Muscle of arm (tissue), 14 donors: ENCODE measurements around the gene HMGCLL1. TPM values are rescaled to one million over a fixed set of nuclear protein-coding genes. Genes with fewer than 3 reads are reported as not detected.
A peak's percentile ranks its signal among the peaks of the same experiment; 100 is the strongest.

ENCODE experiments used
- DNase-seq: peaks from one replicate; pipeline ENCODE4 v3.0.0-alpha.2; 2013
- long read RNA-seq, 11 donors: transcript quantifications; one replicate each; lab custom pipeline, GENCODE V29; 2026
- polyA plus RNA-seq, 12 donors: library from polyadenylated mRNA; unstranded; fragments of 120-200 nt; gene quantifications; one replicate each; pipeline ENCODE4 v1.2.1, GENCODE V29; 2013; ENCODE audit not compliant: insufficient read length in 12 of 12

HMGCLL1 gene
- 10 to 100 TPM in 1 of 12 donors, 1 to 10 TPM in 9, not detected in 2; 5.4 to 11.9 (median 6.8) TPM for polyA plus RNA-seq
- long read RNA-seq, donor 1, partial matches to known transcripts, result 0 of 1 reads
- long read RNA-seq, donor 1, other reads (novel, unspliced or antisense), result 0 of 1 reads
- long read RNA-seq, donor 2, partial matches to known transcripts, result 0 of 5 reads
- long read RNA-seq, donor 2, other reads (novel, unspliced or antisense), result 0 of 5 reads
- long read RNA-seq, donor 3, partial matches to known transcripts, result 0 of 1 reads
- long read RNA-seq, donor 3, other reads (novel, unspliced or antisense), result 0 of 1 reads
- long read RNA-seq, donor 4, partial matches to known transcripts, result 0 of 5 reads
- long read RNA-seq, donor 4, other reads (novel, unspliced or antisense), result 0 of 5 reads
- long read RNA-seq, donor 5, partial matches to known transcripts, result 0 of 2 reads
- long read RNA-seq, donor 5, other reads (novel, unspliced or antisense), result 0 of 2 reads
- long read RNA-seq, donor 6, partial matches to known transcripts, result 0 of 1 reads
- long read RNA-seq, donor 6, other reads (novel, unspliced or antisense), result 0 of 1 reads
- long read RNA-seq, donor 7, partial matches to known transcripts, result 0 of 1 reads
- long read RNA-seq, donor 7, other reads (novel, unspliced or antisense), result 0 of 1 reads
- long read RNA-seq, donor 8, partial matches to known transcripts, result 0 of 1 reads
- long read RNA-seq, donor 8, other reads (novel, unspliced or antisense), result 0 of 1 reads
- long read RNA-seq, donor 9, result 0 reads
- long read RNA-seq, donor 10, partial matches to known transcripts, result 0 of 3 reads
- long read RNA-seq, donor 10, other reads (novel, unspliced or antisense), result 0 of 3 reads
- long read RNA-seq, donor 11, result 0 reads

- peak; percentile 68 for DNase-seq
These were observed at the start of gene HMGCLL1 for GRCh38 chr6:55578537-55579363. Gene HMGCLL1, minus strand, starts transcription at chr6:55579192. Its CDS starts 137 bp downstream, at chr6:55579055.

GRCh38 chr6:55621993-55622392 is 43.0 kb upstream of the HMGCLL1 start:
- no peak for DNase-seq

- DNase-seq, result no peak
These were observed 42.3 kb upstream of the HMGCLL1 start for GRCh38 chr6:55621244-55621643.

GRCh38 chr6:55617272-55617671 is 38.3 kb upstream of the HMGCLL1 start:
- DNase-seq, result no peak

GRCh38 chr6:55604021-55604420 is 25.0 kb upstream of the HMGCLL1 start:
- DNase-seq, result no peak

- DNase-seq, result no peak
These were observed 22.1 kb upstream of the HMGCLL1 start for GRCh38 chr6:55601120-55601519.

- DNase-seq, result no peak
These were observed 15.4 kb upstream of the HMGCLL1 start for GRCh38 chr6:55594442-55594841.

GRCh38 chr6:55584654-55585354 is 5.8 kb upstream of the HMGCLL1 start:
- DNase-seq, result peak; percentile 58

GRCh38 chr6:55576811-55577210 is 2.2 kb downstream of the HMGCLL1 start:
- DNase-seq, result no peak

- no peak for DNase-seq
These were observed 4.4 kb downstream of the HMGCLL1 start for GRCh38 chr6:55574556-55574955.

GRCh38 chr6:55569638-55570037 is 9.4 kb downstream of the HMGCLL1 start:
- no peak for DNase-seq

- peak; percentile 93 for DNase-seq
These were observed 10.1 kb downstream of the HMGCLL1 start for GRCh38 chr6:55568808-55569439.

GRCh38 chr6:55567558-55567957 is 11.4 kb downstream of the HMGCLL1 start:
- DNase-seq, result no peak

GRCh38 chr6:55566036-55566710 is 12.8 kb downstream of the HMGCLL1 start:
- DNase-seq, result peak; percentile 75

GRCh38 chr6:55562318-55562717 is 16.7 kb downstream of the HMGCLL1 start:
- no peak for DNase-seq

- peak; percentile 79 for DNase-seq
These were observed 18.6 kb downstream of the HMGCLL1 start for GRCh38 chr6:55560290-55560885.

GRCh38 chr6:55557146-55557545 is 21.8 kb downstream of the HMGCLL1 start:
- DNase-seq, result no peak

GRCh38 chr6:55545791-55546190 is 33.2 kb downstream of the HMGCLL1 start:
- DNase-seq, result no peak

GRCh38 chr6:55543633-55544309 is 35.2 kb downstream of the HMGCLL1 start:
- DNase-seq, result no peak
